Kidney capillary endothelial cell (primary cell): ENCODE data around the gene ZNF382.
"Not testable (repeated sequence)": the region's sequence is repeated elsewhere in the genome, so short reads cannot be mapped to it uniquely, and the experiment has no call there.

Experiments
- DNase-seq: peaks from one replicate; pipeline ENCODE4 v3.0.0-alpha.2; 2018; ENCODE audit warnings: low spot score

Gene ZNF382

GRCh38 chr19:36605101-36605876 is at the start of gene ZNF382:
Gene ZNF382, plus strand, starts transcription at chr19:36605313. Its CDS starts 4,602 bp downstream, at chr19:36609915.
- peak; percentile 15 for DNase-seq

- DNase-seq, result no peak
Measured at GRCh38 chr19:36564391-36564790, 40.7 kb upstream of the ZNF382 start.

- no peak for DNase-seq
Measured at GRCh38 chr19:36572593-36573019, 32.5 kb upstream of the ZNF382 start.

DNA sequence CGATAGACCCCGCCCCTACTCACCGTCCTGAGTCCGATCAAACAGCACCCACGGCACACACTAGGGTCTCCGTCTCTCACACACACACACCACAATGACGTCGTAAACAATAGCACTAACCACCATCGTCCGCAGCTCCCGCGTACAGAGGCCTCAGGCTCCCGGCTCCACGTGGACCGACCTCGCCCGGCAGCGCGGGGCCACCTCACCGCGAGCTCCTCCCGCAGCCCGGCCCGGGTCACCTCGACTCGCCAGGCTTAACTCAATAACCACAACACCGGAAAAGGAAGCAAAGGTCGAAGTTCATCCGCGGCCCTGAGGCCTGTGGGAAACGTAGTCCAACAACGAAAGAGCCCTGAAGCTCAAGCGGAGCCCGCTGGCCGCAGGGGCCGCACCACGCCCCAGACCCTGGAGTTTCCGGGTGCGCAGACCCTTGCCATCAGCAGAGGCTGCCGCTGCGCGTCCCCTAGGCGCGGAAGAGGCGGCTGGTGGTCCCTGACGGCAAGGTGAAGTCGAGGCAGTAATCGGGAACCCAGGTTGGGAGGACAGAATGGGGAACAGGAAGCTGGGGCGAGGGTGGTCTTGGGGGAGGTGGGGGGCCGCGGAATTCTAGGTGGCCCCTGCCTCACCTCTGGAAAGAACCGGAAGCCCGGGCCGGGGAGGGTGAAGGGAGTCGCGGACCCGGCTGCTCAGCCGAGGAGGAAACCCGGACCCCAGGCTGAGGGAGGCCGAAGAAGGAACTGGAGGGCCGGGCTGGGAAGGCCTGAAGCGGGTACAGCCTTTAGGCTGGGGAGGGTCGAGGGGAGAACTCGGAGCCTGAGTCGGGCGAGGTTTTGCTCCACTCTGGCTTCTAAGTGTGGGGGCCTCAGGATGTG is 31.9 kb upstream of the ZNF382 start, which contains the start of gene ZNF529:
TSS of gene ZNF529 (minus strand) at position 273 of the 875 bp plus-strand sequence. CDS start 946 bp downstream, outside the sequence.
- DNase-seq, result peak; percentile 86

DNA sequence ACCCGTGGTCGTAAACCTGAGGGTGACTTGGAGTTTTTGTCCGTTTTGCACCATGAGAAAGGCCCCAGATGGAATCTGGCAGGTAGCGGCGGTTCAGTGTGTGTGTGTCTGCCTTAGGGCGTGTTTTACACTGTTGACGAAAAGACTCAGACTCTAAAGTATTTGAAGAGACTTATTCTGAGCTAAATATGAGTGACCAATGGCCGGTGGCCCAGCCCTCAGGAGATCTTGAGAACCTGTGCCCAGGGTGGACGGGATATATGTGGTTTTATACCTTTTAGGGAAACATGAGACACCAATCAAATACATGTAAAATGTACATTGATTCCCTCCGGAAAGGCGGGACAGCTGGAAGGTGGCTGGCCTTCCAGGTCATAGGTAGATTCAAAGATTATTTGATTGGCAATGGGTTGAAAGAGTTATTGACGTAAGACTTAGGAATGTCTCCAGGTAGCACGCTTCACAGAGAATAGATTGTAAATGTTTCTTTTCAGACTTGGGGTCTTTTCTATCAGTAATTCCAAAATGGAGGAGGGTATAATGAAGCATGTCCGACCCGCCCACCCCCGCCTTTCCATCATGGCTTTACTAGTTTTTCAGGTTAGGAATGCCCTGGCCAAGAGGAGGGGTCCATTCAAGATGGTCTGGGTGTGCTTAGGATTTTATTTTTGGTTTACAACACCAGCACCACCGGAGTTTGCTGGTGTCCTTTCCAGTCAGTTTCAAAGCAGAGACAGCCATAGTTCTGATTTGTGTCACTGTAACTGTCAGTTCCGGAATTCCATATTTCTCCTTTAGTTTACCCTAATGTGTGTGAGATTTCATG is 31.0 kb upstream of the ZNF382 start:
- peak; percentile 14 for DNase-seq

DNA sequence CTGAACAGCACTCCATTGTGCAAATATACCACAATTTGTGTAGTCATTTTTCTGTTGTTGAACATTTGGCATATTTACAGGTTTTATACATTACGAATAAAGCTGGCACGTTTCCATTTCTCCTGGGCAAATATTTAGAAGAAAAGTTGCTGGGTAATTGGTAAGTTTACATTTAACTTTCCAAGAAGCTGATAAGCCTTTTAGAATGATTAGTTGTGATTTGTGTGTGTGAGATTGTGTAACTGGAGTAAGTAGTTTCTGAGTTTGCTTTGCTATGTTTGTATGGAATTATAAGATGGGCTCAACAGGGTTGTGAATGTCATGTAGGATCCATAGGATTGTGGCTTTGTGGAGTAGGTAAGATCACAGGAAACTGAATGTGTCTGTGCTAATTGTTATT is 30.4 kb upstream of the ZNF382 start:
- DNase-seq, result no peak

DNA sequence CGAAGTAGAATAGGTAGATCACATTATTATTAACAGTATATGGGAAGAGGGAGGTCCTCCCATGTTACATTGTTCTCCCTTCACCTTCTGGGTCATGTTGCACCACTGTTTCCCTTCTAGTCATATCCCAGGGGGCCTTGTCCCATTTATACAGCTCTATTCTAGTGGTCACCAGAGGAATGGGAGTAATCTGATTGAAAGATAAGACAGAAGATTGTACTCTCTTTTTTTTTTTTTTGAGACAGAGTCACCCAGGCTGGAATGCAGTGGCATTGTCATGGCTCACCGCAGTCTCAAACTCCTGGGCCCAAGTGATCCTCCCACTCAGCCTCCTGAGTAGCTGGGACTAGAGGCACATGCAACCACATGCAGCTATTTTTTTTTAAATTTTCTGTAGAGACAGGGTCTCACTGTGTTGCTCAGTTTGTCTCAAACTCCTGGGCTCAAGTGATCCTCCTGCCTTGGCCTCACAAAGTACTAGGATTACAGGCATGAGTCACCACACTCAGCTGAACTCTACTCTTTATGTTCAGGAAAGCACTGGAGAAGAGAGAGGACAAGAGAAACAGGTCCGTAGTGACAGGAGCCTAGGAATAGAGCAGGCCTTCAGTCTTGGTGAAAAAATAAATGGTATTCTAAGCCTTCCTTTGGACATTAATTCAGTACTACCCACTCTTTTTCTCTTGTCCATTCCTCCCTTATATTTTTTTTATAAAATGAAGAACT is 27.7 kb upstream of the ZNF382 start:
- DNase-seq, result no peak

GRCh38 chr19:36579255-36579654 is 25.9 kb upstream of the ZNF382 start:
- no peak for DNase-seq

DNA sequence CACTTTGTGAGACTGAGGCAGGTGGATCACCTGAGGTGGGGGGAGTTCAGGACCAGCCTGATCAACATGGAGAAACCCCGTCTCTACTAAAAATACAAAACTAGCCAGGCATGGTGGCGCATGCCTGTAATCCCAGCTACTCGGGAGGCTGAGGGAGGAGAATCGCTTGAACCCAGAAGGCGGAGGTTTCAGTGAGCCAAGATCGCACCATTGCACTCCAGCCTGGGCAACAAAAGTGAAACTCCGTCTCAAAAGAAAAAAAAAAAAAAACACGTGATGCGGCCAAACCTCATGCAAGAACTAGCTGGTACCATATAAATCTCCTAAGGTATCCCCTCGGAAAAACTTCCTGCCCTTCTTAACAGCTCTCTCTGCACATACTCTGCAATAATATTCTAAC is 2.4 kb upstream of the ZNF382 start:
- DNase-seq, result not testable (repeated sequence)

DNA sequence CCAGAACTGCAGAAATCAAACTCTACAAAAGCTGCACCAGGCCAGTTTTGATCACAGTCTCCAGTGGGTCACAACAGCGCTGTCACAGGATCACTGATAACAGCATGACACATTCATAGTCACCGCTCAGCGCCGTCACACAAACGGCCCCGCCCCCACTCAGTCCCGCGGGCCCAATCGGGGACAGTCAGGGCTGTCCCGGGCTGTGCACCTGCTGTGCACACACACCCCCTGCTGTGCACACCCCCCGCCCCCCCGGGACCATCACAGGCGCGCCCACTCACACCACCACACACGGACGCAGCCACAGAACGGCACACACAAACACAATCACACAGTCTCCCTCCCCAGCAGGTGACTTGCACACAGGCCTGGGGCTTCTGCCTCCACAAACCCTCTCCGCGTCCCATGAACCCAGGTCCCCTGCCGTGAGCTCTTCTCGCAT is 435 bp upstream of the ZNF382 start:
- peak; percentile 48 for DNase-seq

DNA sequence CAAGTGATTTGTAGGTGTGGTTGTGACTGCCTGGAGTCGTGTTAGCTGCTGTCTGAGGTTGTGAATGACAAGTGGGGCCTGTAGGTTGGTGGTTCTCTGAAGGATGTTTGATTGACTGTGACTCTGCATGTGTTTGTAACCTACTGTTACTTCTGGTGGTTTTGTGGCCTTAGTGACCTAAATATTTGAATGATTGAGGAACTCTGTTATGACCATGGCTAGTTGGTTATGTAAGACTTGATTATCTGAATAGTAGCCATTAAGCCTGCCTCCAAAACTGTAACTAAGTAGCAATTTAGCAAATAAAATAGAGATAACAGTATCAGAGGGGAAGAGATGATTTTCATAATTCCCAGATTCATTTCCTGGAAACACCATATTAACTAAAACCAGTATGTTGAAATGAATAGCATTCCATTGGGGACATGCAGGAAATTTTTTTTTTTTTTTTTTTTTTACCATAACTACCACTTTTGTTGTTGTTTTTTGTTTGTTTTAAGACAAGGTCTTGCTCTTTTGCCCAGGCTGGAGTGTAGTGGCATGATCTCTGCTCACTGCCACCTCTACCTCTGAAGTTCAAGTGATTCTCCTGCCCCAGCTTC is 865 bp downstream of the ZNF382 start:
- no peak for DNase-seq

GRCh38 chr19:36627057-36627456 is 21.9 kb downstream of the ZNF382 start:
- DNase-seq, result no peak

- DNase-seq, result no peak
Measured at GRCh38 chr19:36635342-36635741, 30.2 kb downstream of the ZNF382 start.

GRCh38 chr19:36638862-36639510 is 33.9 kb downstream of the ZNF382 start:
- no peak for DNase-seq

- no peak for DNase-seq
Measured at GRCh38 chr19:36646746-36647145, 41.6 kb downstream of the ZNF382 start.

DNA sequence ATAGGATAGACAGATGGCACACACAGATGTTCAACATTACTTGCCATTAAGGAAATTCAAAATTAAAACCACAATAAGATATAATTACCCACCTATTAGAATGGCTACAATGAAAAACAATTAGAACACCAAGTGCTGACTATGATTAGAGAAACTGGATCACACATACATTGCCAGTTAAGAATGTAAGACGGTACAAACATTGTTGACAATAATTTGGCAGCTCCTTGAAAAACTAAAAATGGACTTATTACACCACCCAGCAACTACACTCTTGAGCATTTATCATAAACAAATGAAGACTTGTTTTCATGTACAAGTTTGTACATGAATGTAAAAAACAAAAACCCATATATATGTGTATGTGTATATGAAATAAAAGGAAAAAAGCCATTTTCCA is 47.8 kb downstream of the ZNF382 start:
- DNase-seq, result no peak

DNA sequence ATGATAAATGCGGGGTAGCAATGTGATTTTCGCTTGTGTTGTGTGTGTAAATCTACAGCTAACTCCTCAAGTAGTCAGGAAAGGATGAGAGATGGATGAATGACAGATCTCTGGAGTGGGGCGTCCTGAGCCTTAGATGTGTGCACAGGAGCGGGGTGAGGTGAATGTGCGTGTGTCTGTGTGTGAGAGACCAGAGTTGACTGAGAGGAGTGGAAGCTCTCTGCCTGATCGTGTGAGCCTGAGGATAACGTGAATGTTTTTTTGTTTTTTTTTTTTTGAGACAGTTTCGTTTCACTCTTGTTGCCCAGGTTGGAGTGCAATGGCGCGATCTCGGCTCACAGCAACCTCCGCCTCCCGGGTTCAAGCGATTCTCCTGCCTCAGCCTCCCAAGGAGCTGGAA is 60.7 kb downstream of the ZNF382 start:
- no peak for DNase-seq

DNA sequence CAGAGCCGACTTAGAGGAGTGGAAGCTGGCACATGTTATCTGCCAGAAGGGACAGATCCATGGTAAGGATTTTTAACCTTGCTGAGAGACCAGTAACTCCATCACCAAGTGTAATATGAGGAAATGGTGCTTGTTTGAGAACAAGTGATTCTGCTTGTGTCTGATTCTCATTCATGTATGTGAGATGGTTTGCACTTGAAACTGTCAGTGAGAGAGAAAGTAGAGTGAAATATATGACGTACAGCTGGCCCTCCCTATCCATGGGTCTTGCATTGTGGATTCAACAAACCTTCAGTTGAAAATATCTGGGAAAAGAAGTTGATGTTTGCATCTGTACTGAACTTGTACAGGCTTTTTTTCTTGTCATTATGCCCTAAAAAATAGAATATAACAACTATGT is 63.5 kb downstream of the ZNF382 start:
- DNase-seq, result no peak

GRCh38 chr19:36672368-36672767 is 67.3 kb downstream of the ZNF382 start:
- DNase-seq, result no peak

DNA sequence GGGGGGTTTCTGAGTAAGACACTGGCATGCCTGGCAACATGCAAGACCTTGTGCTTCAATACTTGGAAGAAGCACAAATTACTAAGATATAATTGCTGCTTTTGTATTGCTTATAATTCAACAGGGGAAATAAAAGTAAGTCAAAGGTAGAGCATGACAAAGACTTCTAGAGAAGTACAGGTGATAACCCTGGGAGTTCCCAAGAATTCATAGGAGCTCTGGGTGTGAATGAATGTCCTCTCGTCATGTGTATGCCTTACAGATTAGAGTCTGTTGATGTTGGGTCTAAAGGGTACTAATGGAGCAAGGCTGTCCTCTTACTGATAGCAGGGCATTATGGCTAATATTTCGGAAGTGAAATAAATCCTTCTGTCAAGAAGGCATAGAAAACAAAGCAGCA is 69.1 kb downstream of the ZNF382 start:
- no peak for DNase-seq
